SH-SY5Y (cell line): Measurements from ENCODE around the gene SNRNP35.

Experiments
- GATA2 ChIP-seq: IDR thresholded peaks from 2 replicates; pipeline ENCODE4 v1.6.1; 2011; ENCODE audit warnings: mild to moderate bottlenecking, low read depth, low read length
- GATA3 ChIP-seq: IDR thresholded peaks from 2 replicates; pipeline ENCODE4 v1.6.1; 2011; ENCODE audit warnings: low read depth, mild to moderate bottlenecking, low read length, moderate library complexity

- TF ChIP-seq GATA3 = no peak
- TF ChIP-seq GATA2 = no peak
Observed at GRCh38 chr12:123499332-123499731, 41.4 kb downstream of the SNRNP35 start.
